ENCODE data around the gene MRC1. TPM values are rescaled to one million over a fixed set of nuclear protein-coding genes. Genes with fewer than 3 reads are reported as not detected.

Gene MRC1
- total RNA-seq, 2 donors from 2014 or later, result 0.05 to 0.14 TPM

DNA sequence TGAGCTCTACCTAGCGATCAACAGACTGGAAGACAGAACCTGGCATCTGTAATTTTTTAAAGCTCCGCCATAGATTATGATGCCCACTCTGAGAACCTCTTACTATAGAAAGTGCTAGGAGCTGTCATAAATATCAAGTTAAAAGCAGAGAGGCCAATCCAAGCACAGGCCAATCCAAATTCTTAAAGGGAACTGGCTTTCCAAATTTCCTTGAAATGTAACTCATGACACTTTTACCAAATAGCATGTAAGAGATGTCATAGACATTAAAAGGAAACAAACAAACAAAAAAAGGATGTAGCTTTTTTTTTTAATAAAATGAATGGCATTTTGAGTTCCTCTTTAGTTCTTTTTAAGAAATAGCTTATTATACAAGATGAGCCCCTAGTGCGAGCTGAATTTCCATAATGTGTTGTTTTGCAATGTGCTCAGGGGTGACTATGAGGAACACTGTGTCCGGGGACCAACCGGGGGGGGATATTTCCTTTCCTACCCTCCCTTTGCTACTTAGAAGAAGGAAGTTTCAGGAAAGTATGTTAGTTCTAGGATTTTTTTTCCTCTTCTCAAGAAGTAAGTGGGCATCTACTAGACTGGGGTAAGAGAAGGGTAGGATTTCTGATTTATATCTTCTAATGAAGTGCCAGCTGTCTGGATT is 23.7 kb upstream of the MRC1 start:
- Mint-ChIP-seq H3K36me3 (ENCODE audit: insufficient read depth in 2 of 2) (no peaks in the 10 kb centered on the region), H3K9me3 (no peaks in the 10 kb centered on the region), H3K27ac (no peak overlapping the region), H3K4me1 (ENCODE audit: low read depth) (no peaks in the 10 kb centered on the region), H3K4me3 (no peak overlapping the region), H3K27me3 (ENCODE audit: low read depth) (no peaks in the 10 kb centered on the region)
- ATAC-seq (replicated peaks in 1 of 2) (no peak), DNase-seq (no peak)

- H3K27ac Mint-ChIP-seq, result no peak overlapping the region
- H3K4me3 Mint-ChIP-seq, result no peak overlapping the region
- ATAC-seq (replicated peaks in 1 of 2) (no peak), DNase-seq (no peak)
- no peaks in the 10 kb centered on the region for H3K9me3 Mint-ChIP-seq
- H3K27me3 Mint-ChIP-seq (ENCODE audit: low read depth), result no peaks in the 10 kb centered on the region
- no peaks in the 10 kb centered on the region for H3K36me3 Mint-ChIP-seq (ENCODE audit: insufficient read depth in 2 of 2)
- no peaks in the 10 kb centered on the region for H3K4me1 Mint-ChIP-seq (ENCODE audit: low read depth)
These were observed 21.8 kb upstream of the MRC1 start for GRCh38 chr10:17787087-17787961.

GRCh38 chr10:17788646-17789045 is 20.5 kb upstream of the MRC1 start:
- ATAC-seq (replicated peaks in 1 of 2) (no peak), DNase-seq (no peak)
- no peak overlapping the region for H3K27ac Mint-ChIP-seq
- no peaks in the 10 kb centered on the region for H3K36me3 Mint-ChIP-seq (ENCODE audit: insufficient read depth in 2 of 2)
- no peak overlapping the region for H3K4me3 Mint-ChIP-seq
- H3K9me3 Mint-ChIP-seq, result no peaks in the 10 kb centered on the region
- H3K4me1 Mint-ChIP-seq (ENCODE audit: low read depth), result no peaks in the 10 kb centered on the region
- H3K27me3 Mint-ChIP-seq (ENCODE audit: low read depth), result no peaks in the 10 kb centered on the region

DNA sequence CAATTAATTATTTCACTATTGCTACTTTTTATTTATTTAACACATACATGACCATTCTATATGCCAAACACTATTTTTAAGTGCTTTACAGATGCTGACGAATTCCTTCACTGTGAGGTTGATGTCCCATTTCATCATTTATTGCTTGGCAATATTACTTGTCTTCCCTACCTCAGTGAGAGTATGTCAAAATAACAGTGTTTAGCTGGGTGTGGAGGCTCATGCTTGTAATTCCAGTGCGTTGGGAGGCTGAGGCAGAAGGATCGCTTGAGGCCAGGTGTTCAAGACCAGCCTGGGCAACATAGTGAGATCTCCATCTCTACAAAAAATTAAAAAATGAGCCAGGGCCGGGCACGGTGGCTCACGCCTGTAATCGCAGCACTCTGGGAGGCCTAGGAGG is 19.8 kb upstream of the MRC1 start:
- DNase-seq (no peak), ATAC-seq (replicated peaks in 1 of 2) (no peak)
- H3K27me3 Mint-ChIP-seq (ENCODE audit: low read depth), result no peaks in the 10 kb centered on the region
- no peak overlapping the region for H3K27ac Mint-ChIP-seq
- no peaks in the 10 kb centered on the region for H3K36me3 Mint-ChIP-seq (ENCODE audit: insufficient read depth in 2 of 2)
- no peaks in the 10 kb centered on the region for H3K4me1 Mint-ChIP-seq (ENCODE audit: low read depth)
- H3K9me3 Mint-ChIP-seq, result no peaks in the 10 kb centered on the region
- no peak overlapping the region for H3K4me3 Mint-ChIP-seq

GRCh38 chr10:17790651-17791050 is 18.5 kb upstream of the MRC1 start:
- Mint-ChIP-seq H3K27me3 (ENCODE audit: low read depth) (no peaks in the 10 kb centered on the region), H3K9me3 (no peaks in the 10 kb centered on the region), H3K4me3 (no peak overlapping the region), H3K4me1 (ENCODE audit: low read depth) (no peaks in the 10 kb centered on the region), H3K36me3 (ENCODE audit: insufficient read depth in 2 of 2) (no peaks in the 10 kb centered on the region), H3K27ac (no peak overlapping the region)
- no peak for ATAC-seq (replicated peaks in 1 of 2)
- DNase-seq, result no peak

DNA sequence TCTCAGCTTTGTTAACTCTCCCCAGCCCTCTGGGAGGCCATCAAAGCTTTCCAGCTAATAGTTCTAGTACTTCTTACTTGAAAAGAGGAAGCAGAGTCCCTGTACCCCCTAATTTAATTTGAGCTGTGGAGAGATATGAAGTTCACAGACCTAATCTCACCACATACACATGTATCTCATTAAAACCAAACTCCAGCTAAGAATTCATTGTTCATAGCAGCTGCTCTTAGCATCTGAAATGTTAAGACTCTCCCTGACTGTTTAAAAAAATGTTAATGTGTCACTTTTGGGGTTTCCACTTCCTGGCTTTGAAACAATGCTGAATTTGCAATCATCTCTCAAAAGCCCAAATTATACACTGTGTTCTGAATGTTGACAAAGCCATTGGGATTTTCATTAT is 16.2 kb upstream of the MRC1 start:
- H3K27me3 Mint-ChIP-seq (ENCODE audit: low read depth), result no peaks in the 10 kb centered on the region
- H3K9me3 Mint-ChIP-seq, result no peaks in the 10 kb centered on the region
- H3K36me3 Mint-ChIP-seq (ENCODE audit: insufficient read depth in 2 of 2), result no peaks in the 10 kb centered on the region
- ATAC-seq (replicated peaks in 1 of 2), result no peak
- no peaks in the 10 kb centered on the region for H3K4me1 Mint-ChIP-seq (ENCODE audit: low read depth)
- H3K4me3 Mint-ChIP-seq, result no peak overlapping the region
- DNase-seq, result no peak
- H3K27ac Mint-ChIP-seq, result no peak overlapping the region

DNA sequence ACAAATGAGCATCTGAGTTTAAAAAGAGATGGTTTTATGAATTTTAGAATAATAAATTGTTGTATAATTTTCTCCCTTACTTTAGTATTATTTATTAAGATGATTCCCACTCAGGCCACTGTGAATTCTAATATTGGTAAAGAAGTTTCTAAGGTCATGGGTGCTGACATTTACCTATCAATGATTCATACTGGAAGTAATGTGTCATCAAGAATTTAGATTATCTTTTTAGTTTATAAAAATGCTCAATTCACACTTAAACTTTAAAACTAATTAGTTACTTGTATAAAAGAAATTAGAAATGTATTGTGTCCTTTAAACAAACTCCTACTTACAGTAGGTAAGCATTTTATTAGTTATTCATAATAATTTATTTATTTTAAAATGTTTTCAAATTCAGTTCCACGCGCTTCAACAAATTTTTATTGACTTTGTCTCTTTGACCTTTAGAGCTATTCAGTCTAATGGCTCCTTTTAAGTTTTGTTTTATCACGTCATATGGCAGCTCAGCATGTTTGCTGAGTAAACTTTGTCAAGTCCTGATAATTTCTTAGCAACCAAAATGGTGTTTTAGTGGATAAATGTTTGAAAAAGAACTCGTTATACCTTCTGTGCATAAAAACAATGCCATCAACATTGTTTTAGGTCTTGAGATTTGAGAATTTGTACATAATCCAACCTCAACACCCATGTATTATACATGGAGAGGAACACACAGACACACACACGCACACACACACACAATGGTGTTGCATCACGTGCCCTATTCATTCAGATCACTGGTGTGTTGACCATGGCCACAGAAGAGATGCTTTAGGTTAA is 15.1 kb upstream of the MRC1 start:
- Mint-ChIP-seq H3K4me3 (no peak overlapping the region), H3K9me3 (no peaks in the 10 kb centered on the region), H3K27me3 (ENCODE audit: low read depth) (no peaks in the 10 kb centered on the region), H3K27ac (no peak overlapping the region), H3K36me3 (ENCODE audit: insufficient read depth in 2 of 2) (no peaks in the 10 kb centered on the region), H3K4me1 (ENCODE audit: low read depth) (no peaks in the 10 kb centered on the region)
- no peak for DNase-seq
- ATAC-seq (replicated peaks in 1 of 2), result no peak

GRCh38 chr10:17795083-17795482 is 14.1 kb upstream of the MRC1 start:
- H3K4me3 Mint-ChIP-seq, result no peak overlapping the region
- H3K4me1 Mint-ChIP-seq (ENCODE audit: low read depth), result no peaks in the 10 kb centered on the region
- no peaks in the 10 kb centered on the region for H3K27me3 Mint-ChIP-seq (ENCODE audit: low read depth)
- no peaks in the 10 kb centered on the region for H3K36me3 Mint-ChIP-seq (ENCODE audit: insufficient read depth in 2 of 2)
- DNase-seq (no peak), ATAC-seq (replicated peaks in 1 of 2) (no peak)
- no peak overlapping the region for H3K27ac Mint-ChIP-seq
- H3K9me3 Mint-ChIP-seq, result no peaks in the 10 kb centered on the region

DNA sequence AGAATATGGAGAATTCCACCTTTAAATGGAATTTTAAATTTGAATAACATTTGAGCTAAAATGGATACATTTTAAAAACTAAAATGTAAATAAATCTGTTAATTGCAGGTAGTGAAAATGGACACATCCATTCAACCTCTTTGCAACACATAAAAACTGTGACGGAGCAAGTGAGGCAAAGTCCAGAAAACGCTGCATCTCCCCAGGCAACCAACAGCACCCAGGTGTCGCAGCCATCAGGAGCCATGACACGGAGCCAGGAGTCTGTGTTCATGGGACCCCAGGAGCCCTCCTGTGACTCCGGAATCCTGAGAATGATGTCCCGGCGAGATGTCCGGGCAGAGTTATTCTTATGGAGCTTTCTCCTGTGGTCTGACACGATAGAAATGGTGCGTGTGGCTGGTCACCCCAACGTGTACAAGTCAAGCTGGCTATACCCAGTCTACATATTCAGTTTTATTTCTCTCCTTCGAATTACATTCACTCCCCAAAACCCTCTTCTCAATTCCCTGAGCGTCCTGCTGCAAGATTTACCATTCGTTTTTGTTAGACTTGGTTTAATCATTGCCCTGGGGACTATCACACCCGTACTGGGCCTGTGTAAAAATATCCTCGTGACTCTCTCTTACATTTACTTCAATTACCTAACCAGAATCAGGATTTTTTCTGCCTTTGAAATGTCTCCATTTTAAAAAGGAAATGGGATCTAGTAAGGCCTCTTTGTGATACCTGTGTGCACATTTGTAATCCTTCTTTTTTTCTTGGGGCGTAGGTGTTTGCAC is 13.1 kb upstream of the MRC1 start:
- DNase-seq (no peak), ATAC-seq (replicated peaks in 1 of 2) (no peak)
- Mint-ChIP-seq H3K27ac (no peak overlapping the region), H3K27me3 (ENCODE audit: low read depth) (no peaks in the 10 kb centered on the region), H3K9me3 (no peaks in the 10 kb centered on the region), H3K4me1 (ENCODE audit: low read depth) (no peaks in the 10 kb centered on the region), H3K36me3 (ENCODE audit: insufficient read depth in 2 of 2) (no peaks in the 10 kb centered on the region), H3K4me3 (no peak overlapping the region)

- no peak for DNase-seq
- Mint-ChIP-seq H3K9me3 (no peaks in the 10 kb centered on the region), H3K27ac (no peak overlapping the region), H3K4me1 (ENCODE audit: low read depth) (peaks cover 10% of the 10 kb centered on the region), H3K27me3 (ENCODE audit: low read depth) (no peaks in the 10 kb centered on the region), H3K4me3 (no peak overlapping the region), H3K36me3 (ENCODE audit: insufficient read depth in 2 of 2) (no peaks in the 10 kb centered on the region)
- no peak for ATAC-seq (replicated peaks in 1 of 2)
These were observed 7.6 kb upstream of the MRC1 start for GRCh38 chr10:17801507-17801906.

DNA sequence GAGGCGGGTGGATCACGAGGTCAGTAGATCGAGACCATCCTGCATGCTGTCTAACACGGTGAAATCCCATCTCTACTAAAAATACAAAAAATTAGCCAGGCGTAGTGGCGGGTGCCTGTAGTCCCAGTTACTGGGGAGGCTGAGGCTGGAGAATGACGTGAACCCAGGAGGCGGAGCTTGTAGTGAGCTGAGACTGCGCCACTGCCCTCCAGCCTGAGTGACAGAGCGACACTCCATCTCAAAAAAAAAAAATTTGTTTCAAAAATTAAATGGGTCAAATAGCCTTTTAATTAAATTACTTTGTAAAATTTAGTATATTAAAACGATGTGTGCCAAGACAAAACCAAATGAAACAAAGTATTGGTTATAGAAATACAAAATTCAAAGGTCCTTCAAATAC is 6.8 kb upstream of the MRC1 start:
- Mint-ChIP-seq H3K4me3 (no peak overlapping the region), H3K9me3 (no peaks in the 10 kb centered on the region), H3K36me3 (ENCODE audit: insufficient read depth in 2 of 2) (no peaks in the 10 kb centered on the region), H3K4me1 (ENCODE audit: low read depth) (peaks cover 10% of the 10 kb centered on the region), H3K27ac (no peak overlapping the region), H3K27me3 (ENCODE audit: low read depth) (no peaks in the 10 kb centered on the region)
- ATAC-seq (replicated peaks in 1 of 2), result no peak
- DNase-seq, result no peak

- ATAC-seq (replicated peaks in 1 of 2), result peak; percentile 39 to 64
- Mint-ChIP-seq H3K4me3 (peak overlapping the region in 1 of 2 donors; percentile 39), H3K4me1 (ENCODE audit: low read depth) (peaks cover 10% of the 10 kb centered on the region), H3K27ac (peak overlapping the region; percentile 57), H3K9me3 (no peaks in the 10 kb centered on the region), H3K27me3 (ENCODE audit: low read depth) (no peaks in the 10 kb centered on the region), H3K36me3 (ENCODE audit: insufficient read depth in 2 of 2) (no peaks in the 10 kb centered on the region)
- DNase-seq, result no peak
These were observed 6.2 kb upstream of the MRC1 start for GRCh38 chr10:17802976-17803375.

Measured in activated T-cell treated with anti-CD3 and anti-CD28 coated beads, Interleukin-2, amount 50 U/mL, for 72 hours (primary cell).